Measurements from ENCODE around the gene CXCL17.
"Not testable (repeated sequence)": the region's sequence is repeated elsewhere in the genome, so short reads cannot be mapped to it uniquely, and the experiment has no call there.

Gene CXCL17, protein sequence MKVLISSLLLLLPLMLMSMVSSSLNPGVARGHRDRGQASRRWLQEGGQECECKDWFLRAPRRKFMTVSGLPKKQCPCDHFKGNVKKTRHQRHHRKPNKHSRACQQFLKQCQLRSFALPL

DNA sequence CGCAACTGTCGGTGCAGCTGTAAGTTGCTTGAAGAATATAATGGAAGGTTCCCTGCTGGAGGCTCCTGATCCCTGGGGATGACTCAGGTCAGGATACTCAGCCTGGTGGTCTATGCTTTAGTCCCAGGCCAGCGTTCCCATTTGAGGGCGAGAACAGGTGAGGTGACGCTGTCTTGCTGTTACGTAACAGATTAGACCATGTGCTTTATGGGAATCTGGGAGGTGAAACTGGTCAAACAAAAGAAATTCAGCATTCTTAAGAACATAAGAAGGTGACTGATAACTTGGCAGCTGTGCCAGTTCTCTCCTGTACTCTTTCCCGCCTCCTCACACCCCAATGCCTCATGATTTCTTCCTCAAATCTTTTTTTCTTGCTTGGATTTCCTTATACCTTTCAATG is at the start of gene CXCL17:
TSS of gene CXCL17 (minus strand) at position 114 of the 400 bp plus-strand sequence. CDS start 114 bp downstream, outside the sequence.
- DNase-seq (ENCODE audit: low read depth in 2 of 2) = no peak

DNA sequence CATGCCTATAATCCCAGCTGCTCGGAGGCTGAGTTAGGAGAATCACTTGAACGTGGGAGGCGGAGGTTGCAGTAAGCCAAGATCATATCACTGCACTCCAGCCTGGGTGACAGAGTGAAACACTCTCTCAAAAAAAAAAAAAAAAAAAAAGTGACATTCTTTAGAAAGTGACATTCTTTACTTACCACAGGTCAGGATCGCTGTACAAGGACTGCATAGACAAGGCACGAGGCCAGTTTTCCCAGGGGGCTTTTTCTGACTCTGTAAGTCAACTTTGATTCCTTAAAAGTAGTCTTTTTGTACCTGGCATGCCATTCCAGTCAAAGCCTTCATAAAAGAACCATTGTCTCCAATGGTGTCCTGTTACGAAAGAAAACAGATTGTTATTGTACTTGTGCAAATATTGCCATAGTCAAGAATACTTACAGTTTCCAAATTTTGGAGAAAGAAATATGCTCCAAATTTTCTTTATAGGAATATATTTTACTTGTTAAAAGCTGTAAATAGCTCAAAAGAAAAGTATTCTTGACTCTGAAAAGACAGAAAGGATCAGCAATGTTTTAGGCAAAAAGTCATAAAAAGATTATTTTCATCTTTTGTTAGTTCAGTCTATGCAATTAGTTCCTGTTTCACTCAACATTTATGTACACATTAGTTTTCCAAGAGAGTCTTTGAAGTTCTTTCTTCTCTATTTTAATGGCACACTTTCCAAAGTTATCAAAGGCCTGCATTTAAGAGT is 46.2 kb upstream of the CXCL17 start:
- DNase-seq (ENCODE audit: low read depth in 2 of 2) = no peak

DNA sequence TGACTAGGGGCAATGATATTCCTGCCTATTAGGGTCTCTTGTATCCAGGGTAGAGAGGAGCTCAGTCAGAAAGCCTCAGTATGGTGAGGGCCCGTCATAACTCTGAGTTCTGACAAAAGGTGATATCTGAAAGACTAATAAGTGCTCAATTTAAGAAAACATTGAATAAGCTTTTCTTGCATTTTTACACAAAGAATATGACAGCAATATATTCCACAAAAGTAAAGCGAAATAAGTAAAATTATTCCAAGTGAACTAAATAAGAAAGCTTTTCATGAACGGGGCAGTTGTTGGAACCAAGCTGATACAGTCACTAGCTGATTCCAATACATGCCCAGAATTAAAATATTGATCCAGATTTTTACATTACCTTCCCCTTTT is 45.0 kb upstream of the CXCL17 start:
- DNase-seq (ENCODE audit: low read depth in 2 of 2) = no peak

DNA sequence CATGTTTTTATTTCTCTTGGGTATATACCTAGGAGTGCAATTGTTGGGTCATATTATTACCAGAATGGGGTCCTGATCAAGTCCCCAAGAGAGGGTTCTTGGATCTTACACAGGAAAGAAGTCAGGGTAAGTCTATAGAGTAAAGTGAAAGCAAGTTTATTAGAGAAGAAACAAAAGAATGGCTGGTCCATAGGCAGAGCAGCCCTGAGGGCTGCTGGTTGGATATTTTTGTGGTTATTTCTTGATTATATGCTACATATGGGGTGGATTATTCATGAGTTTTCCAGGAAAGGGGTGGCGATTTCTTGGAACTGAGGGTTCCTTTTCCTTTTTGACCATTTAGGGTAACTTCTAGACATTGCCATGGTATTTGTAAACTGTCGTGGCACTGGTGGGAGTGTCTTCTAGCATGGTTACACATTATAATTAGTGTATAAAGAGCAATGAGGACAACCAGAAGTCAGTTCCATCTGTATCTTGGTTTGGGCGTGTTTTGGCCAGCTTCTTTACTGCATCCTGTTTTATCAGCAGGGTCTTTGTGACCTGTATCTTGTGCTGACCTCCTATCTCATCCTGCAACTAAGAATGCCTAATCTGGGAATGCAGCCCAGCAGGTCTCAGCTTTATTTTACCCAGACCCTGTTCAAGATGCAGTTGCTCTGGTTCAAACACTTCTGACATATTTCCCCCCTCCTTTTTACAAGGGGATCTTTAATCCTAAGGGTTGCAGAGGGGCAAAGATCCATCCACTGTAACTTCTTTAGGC is 44.5 kb upstream of the CXCL17 start:
- no peak for DNase-seq (ENCODE audit: low read depth in 2 of 2)

DNA sequence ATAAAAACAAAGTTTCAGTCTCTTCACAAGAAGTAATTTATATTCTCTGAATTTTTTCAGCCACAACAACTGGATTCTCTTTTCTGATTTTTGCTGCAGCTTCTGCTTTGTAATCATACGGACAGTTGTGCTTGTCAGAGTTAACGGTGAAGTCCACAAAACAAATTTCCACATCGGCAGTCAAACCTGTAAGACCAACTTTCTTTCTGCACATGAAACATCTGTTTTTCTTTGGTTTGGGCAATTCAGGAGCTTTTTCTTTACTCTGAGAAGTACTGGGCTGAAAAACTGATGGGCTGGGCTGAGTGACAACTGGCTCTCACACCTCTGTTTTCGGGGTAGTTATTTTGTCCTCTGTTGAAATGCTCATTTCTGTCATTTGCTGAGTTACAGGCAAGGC is 42.3 kb upstream of the CXCL17 start:
- DNase-seq (ENCODE audit: low read depth in 2 of 2) = not testable (repeated sequence)

DNA sequence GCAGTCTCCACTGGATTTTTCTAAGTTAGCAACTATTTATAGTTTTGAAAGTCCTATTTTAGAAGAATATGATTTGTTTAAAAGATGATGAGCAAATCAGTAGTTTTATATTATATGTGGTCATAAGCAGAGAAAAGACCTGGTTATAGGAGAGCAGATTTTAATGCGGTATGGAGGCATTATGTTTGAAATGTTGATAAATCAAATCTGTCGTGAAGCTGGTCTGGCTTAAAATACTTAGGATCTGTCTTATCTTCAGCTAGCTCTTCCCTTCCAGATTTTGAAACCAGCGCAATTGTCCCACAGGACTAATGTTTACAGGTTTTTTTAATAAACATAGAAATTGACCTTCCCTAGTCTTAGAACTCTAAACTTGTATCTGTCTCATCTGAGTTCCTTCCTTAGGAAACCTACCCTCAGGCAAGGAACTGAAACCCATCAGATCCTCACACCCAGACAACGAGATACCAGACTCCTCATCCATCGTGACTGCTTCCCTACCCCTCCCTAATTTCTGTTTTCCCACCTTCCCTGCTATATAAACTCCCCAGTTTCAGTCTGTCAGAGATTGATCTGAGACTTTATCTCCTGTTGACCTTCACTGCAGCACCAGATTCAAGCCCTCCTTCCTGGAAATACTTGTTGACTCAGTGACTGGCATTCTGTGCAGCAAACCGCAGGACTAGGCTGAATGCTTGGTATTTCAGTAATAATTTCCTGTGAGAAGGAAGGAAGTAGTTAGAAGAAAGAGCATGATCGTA is 37.8 kb upstream of the CXCL17 start:
- no peak for DNase-seq (ENCODE audit: low read depth in 2 of 2)

DNA sequence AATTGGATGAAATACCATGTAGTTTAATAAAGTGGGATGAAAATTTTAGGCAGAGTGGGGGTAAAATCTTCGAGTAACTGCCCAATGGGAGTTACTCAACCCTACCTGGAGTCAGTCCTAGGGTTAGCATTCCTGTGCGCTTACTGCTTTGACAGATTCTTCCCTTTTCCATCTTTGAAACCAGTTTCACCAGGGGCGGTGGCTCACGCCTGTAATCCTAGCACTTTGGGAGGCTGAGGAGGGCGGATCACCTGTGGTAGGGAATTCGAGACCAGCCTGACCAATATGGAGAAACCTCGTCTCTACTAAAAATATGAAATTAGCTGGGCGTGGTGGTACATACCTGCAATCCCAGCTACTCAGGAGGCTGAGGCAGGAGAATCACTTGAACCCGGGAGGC is 37.0 kb upstream of the CXCL17 start:
- no peak for DNase-seq (ENCODE audit: low read depth in 2 of 2)

DNA sequence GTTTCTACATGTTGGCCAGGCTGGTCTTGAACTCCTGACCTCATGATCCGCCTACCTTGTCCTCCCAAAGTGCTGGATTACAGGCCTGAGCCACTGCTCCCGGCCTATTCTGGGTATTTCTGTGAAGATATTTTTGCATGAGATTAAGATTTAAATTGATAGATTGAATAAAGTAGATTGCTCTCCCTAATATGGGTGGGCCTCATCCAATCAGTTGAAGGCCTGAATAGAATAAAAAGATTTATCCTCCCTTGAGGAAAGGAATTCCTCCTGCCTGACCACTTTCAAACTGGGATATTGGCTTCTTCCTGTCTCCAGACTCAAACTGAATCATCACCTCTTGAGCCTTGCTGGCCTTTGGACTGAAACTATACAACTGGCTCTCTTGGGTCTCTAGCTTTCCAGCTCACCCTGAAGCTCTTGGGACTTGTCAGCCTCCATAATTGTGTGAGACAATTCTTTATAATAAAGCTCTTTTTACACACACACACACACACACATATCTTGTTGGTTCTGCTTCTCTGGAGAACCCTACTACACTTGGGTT is 36.1 kb upstream of the CXCL17 start:
- DNase-seq (ENCODE audit: low read depth in 2 of 2) = no peak

DNA sequence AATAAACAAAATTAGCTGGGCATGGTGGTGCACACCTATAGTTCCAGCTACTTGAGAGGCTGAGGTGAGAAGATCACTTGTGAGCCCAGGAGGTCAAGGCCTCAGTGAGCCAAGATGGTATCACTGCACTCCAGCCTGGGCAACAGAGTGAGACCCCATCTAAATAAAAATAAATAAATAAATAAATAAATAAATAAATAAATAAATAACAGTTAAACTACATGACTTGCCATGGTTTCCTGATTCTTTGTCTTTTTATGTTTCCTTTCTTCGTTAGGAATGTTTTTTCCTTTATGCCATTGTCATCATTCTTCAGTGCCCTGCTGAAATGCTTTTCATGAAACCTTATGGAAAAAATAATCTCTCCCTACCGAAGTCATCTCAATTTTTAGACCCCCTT is 35.2 kb upstream of the CXCL17 start:
- no peak for DNase-seq (ENCODE audit: low read depth in 2 of 2)

DNA sequence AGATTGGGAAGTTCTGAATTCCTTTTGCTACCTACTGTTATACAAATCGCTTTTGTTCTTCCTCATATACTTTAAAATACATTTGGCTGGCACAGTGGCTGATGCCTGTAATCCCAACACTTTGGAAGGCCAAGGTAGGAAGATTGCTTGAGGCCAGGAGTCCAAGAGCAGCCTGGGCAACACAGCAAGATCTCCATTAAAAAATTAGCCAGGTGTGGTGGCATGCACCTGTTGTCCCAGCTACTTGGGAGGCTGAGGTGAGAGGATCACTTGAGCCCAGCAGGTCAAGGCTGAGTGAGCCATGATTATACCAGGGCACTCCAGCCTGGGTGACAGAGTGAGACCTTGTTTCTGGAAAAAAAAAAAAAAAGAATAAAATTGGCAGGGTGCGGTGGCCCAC is 34.4 kb upstream of the CXCL17 start:
- DNase-seq (ENCODE audit: low read depth in 2 of 2) = no peak

DNA sequence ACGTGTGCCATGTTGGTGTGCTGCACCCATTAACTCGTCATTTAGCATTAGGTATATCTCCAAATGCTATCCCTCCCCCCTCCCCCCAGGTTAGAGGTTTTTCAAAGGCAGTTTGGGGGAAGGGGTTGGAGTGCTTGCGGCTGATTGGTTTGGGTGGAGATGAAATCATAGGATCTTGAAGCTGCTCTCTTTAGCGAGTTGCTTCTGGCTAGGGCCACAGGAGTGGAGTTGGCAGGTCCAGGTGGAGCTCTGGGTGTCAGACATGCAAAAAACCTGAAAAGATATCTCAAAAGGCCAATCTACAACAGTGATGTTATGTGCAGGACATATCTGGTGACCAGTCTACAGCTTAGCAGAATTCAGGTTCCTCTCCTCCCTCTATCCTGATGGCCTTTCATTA is 32.6 kb upstream of the CXCL17 start:
- no peak for DNase-seq (ENCODE audit: low read depth in 2 of 2)

DNA sequence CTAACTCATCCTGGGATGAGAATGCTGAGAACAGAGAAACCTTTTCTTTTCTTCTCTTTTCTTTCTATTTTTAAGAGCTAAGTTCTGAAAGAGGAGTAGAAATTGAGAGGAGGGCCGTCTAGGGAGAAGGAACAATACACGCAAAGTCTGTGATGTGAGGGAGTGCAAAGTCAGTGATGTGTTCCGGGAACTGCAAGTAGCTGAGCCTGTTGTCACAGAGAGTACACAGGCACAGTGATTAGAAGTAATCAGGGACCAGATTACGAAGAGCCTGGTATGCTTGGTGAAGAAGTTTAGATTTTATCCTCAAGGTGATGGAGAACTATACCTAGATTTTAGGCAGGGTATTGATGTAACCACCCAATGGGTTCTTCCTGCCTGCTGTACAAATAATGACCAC is 32.0 kb upstream of the CXCL17 start:
- DNase-seq (ENCODE audit: low read depth in 2 of 2) = no peak

DNA sequence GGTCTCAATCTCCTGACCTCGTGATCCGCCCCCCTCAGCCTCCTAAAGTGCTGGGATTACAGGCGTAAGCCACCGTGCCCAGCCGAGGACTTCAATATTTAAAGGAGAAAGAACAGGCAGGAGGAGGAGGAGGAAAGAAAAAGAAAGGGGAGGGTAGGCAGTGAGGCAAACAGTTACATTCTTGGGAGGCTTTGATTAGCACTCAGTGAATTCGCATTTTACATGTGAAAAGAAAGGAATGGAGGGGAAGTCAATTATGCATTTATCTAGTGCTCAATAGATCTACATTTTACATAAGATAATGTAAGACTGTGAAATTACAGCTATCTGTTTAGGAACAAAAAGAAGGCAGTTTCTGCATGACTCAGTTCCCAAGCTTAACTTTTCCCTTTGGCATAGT is 30.9 kb upstream of the CXCL17 start:
- no peak for DNase-seq (ENCODE audit: low read depth in 2 of 2)

DNA sequence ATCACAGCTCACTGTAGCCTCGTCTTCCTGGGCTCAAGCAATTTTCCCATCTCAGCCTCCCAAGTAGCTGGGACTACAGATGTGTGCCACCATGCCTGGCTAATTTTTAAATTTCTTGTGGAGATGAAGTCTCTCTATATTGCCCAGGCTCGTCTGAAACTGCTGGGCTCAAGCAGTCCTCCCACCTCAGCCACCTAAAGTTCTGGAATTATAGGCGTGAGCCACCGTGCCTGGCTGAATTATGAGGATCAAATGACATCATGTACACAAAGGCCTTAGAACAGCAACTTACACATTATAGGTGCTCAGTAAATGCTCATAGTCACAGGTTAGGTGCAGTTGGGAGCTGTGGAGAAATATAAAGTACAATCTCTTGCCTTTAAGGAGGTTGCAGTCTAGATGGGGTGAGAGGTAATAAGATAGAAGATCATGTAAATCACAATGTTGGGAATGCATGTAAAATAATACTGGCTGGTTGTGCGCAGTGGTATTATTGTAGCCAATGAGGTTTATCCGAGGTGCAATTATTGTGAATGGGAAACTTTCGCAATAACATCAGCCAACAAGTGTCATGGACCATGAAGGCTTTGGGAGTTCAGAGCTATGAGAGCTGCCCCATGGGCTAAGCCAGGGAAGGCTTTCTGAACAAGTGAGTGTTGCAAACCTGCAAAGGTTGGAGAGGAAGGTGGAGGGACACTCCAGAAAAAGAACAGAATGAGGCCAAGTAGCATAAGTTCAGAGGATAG is 29.8 kb upstream of the CXCL17 start:
- no peak for DNase-seq (ENCODE audit: low read depth in 2 of 2)

DNA sequence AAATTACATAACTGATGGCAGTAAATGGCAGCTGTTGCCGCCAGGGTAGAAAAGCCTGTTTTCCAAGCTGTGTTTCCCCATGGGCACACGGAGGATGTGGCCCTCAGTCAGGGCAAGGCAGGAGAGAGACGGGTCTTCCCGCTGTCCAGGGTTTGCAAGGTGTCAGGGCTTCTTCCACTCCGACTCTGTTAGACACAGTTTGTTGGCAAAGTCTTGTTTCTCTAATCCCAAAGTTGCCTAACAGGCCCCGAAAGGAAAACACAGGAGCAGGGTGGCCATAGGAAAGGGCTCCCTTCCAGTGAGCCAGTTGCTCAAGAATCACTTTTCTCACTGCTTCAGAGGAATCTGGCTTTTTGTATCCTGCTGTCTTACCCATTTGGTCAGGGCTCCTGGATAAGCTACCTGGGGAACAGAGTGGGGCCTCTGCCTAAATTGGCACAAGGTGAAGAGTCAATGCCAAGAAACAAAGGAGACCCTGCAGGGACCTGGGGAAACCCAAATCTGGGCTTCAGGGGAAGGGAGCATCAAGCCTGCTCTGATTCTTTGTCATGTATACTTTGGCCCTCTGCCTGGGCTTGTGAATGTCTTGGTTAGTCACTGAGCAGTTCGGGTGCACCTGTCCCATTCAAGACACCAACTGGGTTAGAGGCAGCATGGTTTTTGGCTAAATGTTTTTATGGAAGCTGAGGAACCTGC is 29.0 kb upstream of the CXCL17 start:
- no peak for DNase-seq (ENCODE audit: low read depth in 2 of 2)

DNA sequence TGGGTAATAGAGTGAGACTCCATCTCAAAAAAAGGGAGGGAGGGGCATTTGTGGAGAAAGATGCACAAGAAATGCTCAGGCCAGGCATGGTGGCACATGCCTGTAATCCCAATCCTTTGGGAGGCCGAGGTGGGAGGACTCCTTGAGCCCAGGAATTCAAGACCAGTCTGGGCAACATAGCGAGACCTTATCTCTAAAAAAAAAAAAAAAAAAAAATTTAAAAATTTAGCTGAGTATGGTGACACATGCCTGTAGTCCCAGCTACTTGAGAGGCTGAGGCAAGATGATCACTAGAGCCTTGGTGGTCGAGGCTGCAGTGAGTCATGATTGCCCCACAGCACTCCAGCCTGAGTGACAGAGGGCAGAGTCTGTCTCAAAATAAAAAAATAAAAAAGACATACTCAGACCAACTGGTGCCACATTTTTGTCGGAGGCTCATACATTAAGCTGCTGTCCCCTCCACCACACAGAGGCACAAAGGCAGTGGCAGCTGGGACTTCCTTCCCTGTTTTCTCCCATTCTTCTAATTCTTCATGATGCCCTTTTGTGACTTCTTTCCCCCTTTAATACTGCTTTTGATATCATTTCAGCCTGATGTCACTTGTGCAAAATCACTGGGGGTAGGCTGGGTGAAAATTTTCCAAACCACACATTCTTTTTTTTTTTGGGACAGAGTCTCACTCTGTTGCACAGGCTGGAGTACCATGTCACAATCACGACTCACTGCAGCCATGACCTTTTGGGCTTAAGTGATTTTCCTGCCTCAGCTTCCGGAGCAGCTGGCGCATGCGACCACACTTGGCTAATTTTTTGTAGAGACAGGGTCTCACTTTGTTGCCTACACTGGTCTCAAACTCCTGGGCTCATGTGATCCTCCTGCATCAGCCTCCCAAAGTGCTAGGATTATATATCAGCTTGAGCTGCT is 26.8 kb upstream of the CXCL17 start:
- no peak for DNase-seq (ENCODE audit: low read depth in 2 of 2)

DNA sequence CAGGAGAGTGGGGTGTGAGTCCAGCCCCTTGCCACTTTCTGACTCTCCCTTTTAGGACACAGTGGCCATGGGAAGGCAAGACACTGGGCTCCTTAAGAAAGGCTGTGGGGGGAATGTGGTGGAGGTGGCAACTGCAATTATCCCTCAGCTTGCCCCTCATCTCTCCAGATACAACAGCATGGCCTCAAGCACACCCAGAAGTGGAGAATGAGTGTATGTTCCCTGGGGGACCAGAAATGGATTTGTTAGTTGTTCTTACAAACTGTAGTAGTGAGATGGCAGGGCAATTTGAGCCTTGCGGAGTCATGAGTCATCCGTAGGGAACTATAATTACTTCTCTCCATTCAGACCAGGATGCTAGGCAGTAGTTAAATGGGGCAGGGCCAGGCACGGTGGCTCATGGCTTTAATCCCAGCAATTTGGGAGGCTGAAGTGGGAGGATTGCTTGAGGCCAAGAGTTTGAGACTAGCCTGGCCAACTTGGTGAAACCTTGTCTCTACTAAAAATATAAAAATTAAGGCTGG is 25.6 kb upstream of the CXCL17 start:
- no peak for DNase-seq (ENCODE audit: low read depth in 2 of 2)

DNA sequence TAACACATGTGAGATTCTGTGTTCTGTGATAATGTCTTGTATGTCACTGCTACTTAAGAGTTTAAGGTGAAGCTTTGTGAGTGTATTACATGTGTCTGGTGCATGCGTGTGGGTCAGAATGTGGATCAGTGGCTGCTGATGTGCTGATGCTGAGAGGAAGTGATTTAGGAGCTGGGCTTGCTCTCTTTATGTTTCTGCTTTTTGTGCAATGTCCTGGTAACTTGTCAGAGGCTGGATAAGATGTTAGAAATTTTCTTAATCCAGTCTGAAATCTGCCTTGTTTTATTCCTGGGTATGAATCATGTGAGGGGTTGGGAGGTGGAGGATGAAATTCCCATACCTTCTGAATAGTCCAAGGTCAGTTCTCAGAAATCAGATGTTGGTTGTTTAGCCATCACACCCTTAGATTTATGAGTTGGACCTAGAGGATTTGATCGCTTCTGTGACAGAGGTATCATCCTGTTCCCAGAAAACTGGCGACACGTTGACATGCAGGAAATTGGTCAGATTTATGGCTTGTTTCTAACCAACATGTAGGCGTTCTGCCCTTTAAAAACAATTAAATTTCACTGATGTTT is 24.5 kb upstream of the CXCL17 start:
- DNase-seq (ENCODE audit: low read depth in 2 of 2) = no peak

Data from activated CD4-positive, alpha-beta T cell treated with anti-CD3 and anti-CD28 coated beads for 24 hours (primary cell).